GM23338 (cell line): Measurements from ENCODE around the gene RBM38. TPM values are rescaled to one million over a fixed set of nuclear protein-coding genes. Genes with fewer than 3 reads are reported as not detected.

Experiments
- ATAC-seq: fragments of 200-7000 bp; cut with Tn5 transposase; 3 replicates; pipeline ENCODE4 v1.9.1; 2020
- DNase-seq: peaks from one replicate; pipeline ENCODE4 v3.0.0-alpha.2; 2015; ENCODE audit warnings: low spot score
- H2AFZ ChIP-seq: fragments of 200-600 bp; sonication (generic); 2 replicates; pipeline ENCODE4 v1.8.0; 2016; ENCODE audit warnings: antibody characterized with exemption, mild to moderate bottlenecking, moderate library complexity
- H3F3A ChIP-seq: fragments of 200-600 bp; sonication (generic); replicated peaks from 2 replicates; pipeline ENCODE4 v1.8.0; 2017; ENCODE audit warnings: antibody characterized with exemption, mixed run types, low read depth
- H3K27ac ChIP-seq: fragments of 200-600 bp; sonication (generic); 2 replicates; pipeline ENCODE4 v1.6.1; 2016; ENCODE audit warnings: low read depth
- H3K27me3 ChIP-seq: fragments of 200-600 bp; sonication (generic); 2 replicates; pipeline ENCODE4 v1.8.0; 2016; ENCODE audit warnings: mild to moderate bottlenecking, mixed run types, moderate library complexity; ENCODE audit not compliant: insufficient read depth
- H3K36me3 ChIP-seq: fragments of 200-600 bp; sonication (generic); 2 replicates; pipeline ENCODE4 v1.8.0; 2016; ENCODE audit warnings: mild to moderate bottlenecking; ENCODE audit not compliant: insufficient read depth
- H3K4me1 ChIP-seq: fragments of 200-600 bp; sonication (generic); 2 replicates; pipeline ENCODE4 v1.8.0; 2016; ENCODE audit warnings: mild to moderate bottlenecking, moderate library complexity; ENCODE audit not compliant: insufficient read depth
- H3K4me2 ChIP-seq: fragments of 200-600 bp; sonication (generic); 2 replicates; pipeline ENCODE4 v1.7.1; 2017; ENCODE audit warnings: mixed run types
- H3K4me3 ChIP-seq: fragments of 200-600 bp; sonication (generic); 2 replicates; pipeline ENCODE4 v1.6.1; 2016; ENCODE audit warnings: mixed run types
- H3K79me2 ChIP-seq: fragments of 200-600 bp; sonication (generic); replicated peaks from 2 replicates; pipeline ENCODE4 v1.8.0; 2017; ENCODE audit warnings: mild to moderate bottlenecking; ENCODE audit not compliant: insufficient read depth
- H3K9me2 ChIP-seq: fragments of 200-600 bp; sonication (generic); 2 replicates; pipeline ENCODE4 v1.8.0; 2017; ENCODE audit not compliant: insufficient read depth
- H4K20me1 ChIP-seq: fragments of 200-600 bp; sonication (generic); replicated peaks from 2 replicates; pipeline ENCODE4 v1.8.0; 2017; ENCODE audit warnings: mild to moderate bottlenecking; ENCODE audit not compliant: insufficient read depth
- H3K27ac Mint-ChIP-seq: 2 replicates; pipeline ENCODE4 v1.8.0; 2020; ENCODE audit warnings: inconsistent platforms, mild to moderate bottlenecking, moderate library complexity, mixed read lengths
- H3K27me3 Mint-ChIP-seq: 3 replicates; pipeline ENCODE4 v1.8.0; 2022; ENCODE audit warnings: low read depth, mild to moderate bottlenecking, moderate library complexity, mixed read lengths, inconsistent platforms; ENCODE audit not compliant: insufficient read depth, poor library complexity
- H3K36me3 Mint-ChIP-seq: 3 replicates; pipeline ENCODE4 v1.8.0; 2021; ENCODE audit warnings: low read depth, mild to moderate bottlenecking, inconsistent platforms, moderate library complexity, mixed read lengths
- H3K4me1 Mint-ChIP-seq: 3 replicates; pipeline ENCODE4 v1.8.0; 2020; ENCODE audit warnings: mild to moderate bottlenecking, inconsistent platforms, mixed read lengths
- H3K4me3 Mint-ChIP-seq: 3 replicates; pipeline ENCODE4 v1.8.0; 2021; ENCODE audit warnings: moderate library complexity, mild to moderate bottlenecking, inconsistent platforms, mixed read lengths
- H3K9me3 Mint-ChIP-seq: 3 replicates; pipeline ENCODE4 v1.8.0; 2020; ENCODE audit warnings: moderate library complexity, mild to moderate bottlenecking, inconsistent platforms, mixed read lengths
- CREB1 ChIP-seq: fragments of 250-450 bp; sonication (Bioruptor Pico); IDR thresholded peaks from 2 replicates; pipeline ENCODE4 v1.5.0; 2020; ENCODE audit warnings: low read depth, mild to moderate bottlenecking, moderate library complexity
- CTCF ChIP-seq, 2 experiments: fragments of 200-600 bp in 1 of 2; sonication (generic) in 1 of 2; conservative IDR thresholded peaks; 2 replicates each; pipeline versions ENCODE4 v1.5.1 to v1.6.1; 2016 to 2017; ENCODE audit warnings: antibody characterized with exemption in 2 of 2, low read depth in 2 of 2, mild to moderate bottlenecking in 2 of 2, moderate library complexity in 1 of 2
- EZH2phosphoT487 ChIP-seq: fragments of 200-600 bp; sonication (generic); IDR thresholded peaks from one replicate; pipeline ENCODE4 v1.8.1; 2018; ENCODE audit warnings: antibody characterized with exemption; ENCODE audit not compliant: unreplicated experiment
- JUNB ChIP-seq: IDR thresholded peaks from one replicate; pipeline ENCODE4 v1.6.1; 2016; ENCODE audit warnings: antibody characterized with exemption; ENCODE audit not compliant: unreplicated experiment
- NANOG ChIP-seq: IDR thresholded peaks from 2 replicates; pipeline ENCODE4 v1.6.1; 2016; ENCODE audit warnings: antibody characterized with exemption, borderline replicate concordance
- POLR2AphosphoS5 ChIP-seq: IDR thresholded peaks from 2 replicates; pipeline ENCODE4 v1.6.1; 2016; ENCODE audit warnings: antibody characterized with exemption, low read depth
- STAT1 ChIP-seq: IDR thresholded peaks from one replicate; pipeline ENCODE4 v1.6.1; 2016; ENCODE audit warnings: antibody characterized with exemption; ENCODE audit not compliant: unreplicated experiment
- ZNF462 ChIP-seq: fragments of 250-450 bp; sonication (Bioruptor Pico); IDR thresholded peaks from 2 replicates; pipeline ENCODE4 v1.5.0; 2020; ENCODE audit warnings: mild to moderate bottlenecking, moderate library complexity
- polyA plus RNA-seq: library from polyadenylated mRNA; unstranded; fragments of >200 nt; fragmentation: Nextera tagmentation; extraction: Ambion mirVana; gene quantifications from 2 replicates; pipeline ENCODE4 v1.2.1, GENCODE V29; 2016
- total RNA-seq: library from RNA; depleted of rRNA; stranded (reverse); fragments of >200 nt; shearing (Covaris generic); gene quantifications from 2 replicates; pipeline ENCODE4 v1.2.3, GENCODE V29; 2014

The RBM38 gene
- total and polyA plus RNA-seq, 2 experiments from 2014 or later = 22.9 to 80.5 TPM

GRCh38 chr20:57428324-57429158, 37.3 kb downstream of the RBM38 start:
- no peaks in the 10 kb centered on the region for H3K36me3 Mint-ChIP-seq
- DNase-seq (no peak), ATAC-seq (no peak)
- Histone ChIP-seq H3K4me3 (no peak overlapping the region), H3K4me1 (0 out of 2 replicates have a peak, but pooled peaks cover 5% of the 10 kb centered on the region), H4K20me1 (no peaks in the 10 kb centered on the region), H3K4me2 (no peak overlapping the region), H3K27ac (no peak overlapping the region), H3K79me2 (no peaks in the 10 kb centered on the region), H3K9me2 (no peaks in the 10 kb centered on the region), H3F3A (no peaks in the 10 kb centered on the region), H2AFZ (no peak overlapping the region), H3K36me3 (no peaks in the 10 kb centered on the region), H3K27me3 (no peaks in the 10 kb centered on the region)
- H3K27ac Mint-ChIP-seq = no peak overlapping the region
- no peak for TF ChIP-seq ZNF462 (CRISPR knock-in tag)
- TF ChIP-seq STAT1 = no peak
- no peaks in the 10 kb centered on the region for H3K9me3 Mint-ChIP-seq
- H3K4me1 Mint-ChIP-seq = peaks cover 17% of the 10 kb centered on the region
- no peak overlapping the region for H3K4me3 Mint-ChIP-seq
- peaks cover 5% of the 10 kb centered on the region for H3K27me3 Mint-ChIP-seq

- no peak overlapping the region for H3K4me2 ChIP-seq
- H4K20me1 ChIP-seq = no peaks in the 10 kb centered on the region
- H3K27ac ChIP-seq = no peak overlapping the region
- no peak overlapping the region for H2AFZ ChIP-seq
- H3K27me3 ChIP-seq = no peaks in the 10 kb centered on the region
- Mint-ChIP-seq H3K27me3 (peaks cover 5% of the 10 kb centered on the region), H3K36me3 (no peaks in the 10 kb centered on the region), H3K27ac (no peak overlapping the region), H3K9me3 (no peaks in the 10 kb centered on the region), H3K4me3 (no peak overlapping the region), H3K4me1 (peaks cover 17% of the 10 kb centered on the region)
- H3K4me3 ChIP-seq = no peak overlapping the region
- no peaks in the 10 kb centered on the region for H3K9me2 ChIP-seq
- no peak for ATAC-seq
- no peaks in the 10 kb centered on the region for H3K36me3 ChIP-seq
- no peaks in the 10 kb centered on the region for H3F3A ChIP-seq
- 0 out of 2 replicates have a peak, but pooled peaks cover 5% of the 10 kb centered on the region for H3K4me1 ChIP-seq
- no peaks in the 10 kb centered on the region for H3K79me2 ChIP-seq
- no peak for DNase-seq
- no peak for TF ChIP-seq CTCF (conservative IDR thresholded peaks at IDR 0.05; ENCODE audit: low read depth in 2 of 2)
- no peak for TF ChIP-seq JUNB
- no peak for TF ChIP-seq POLR2AphosphoS5
- no peak for TF ChIP-seq CREB1
- TF ChIP-seq STAT1 = no peak
- TF ChIP-seq NANOG = no peak
- TF ChIP-seq EZH2phosphoT487 = no peak
Observed at GRCh38 chr20:57429159-57429496, 37.9 kb downstream of the RBM38 start.
